Calu3 (cell line): Measurements from ENCODE around the gene PDLIM4. TPM values are rescaled to one million over a fixed set of nuclear protein-coding genes. Genes with fewer than 3 reads are reported as not detected.
A peak's percentile ranks its signal among the peaks of the same experiment; 100 is the strongest.

Experiments used
- BruUV-seq: library from RNA; stranded (reverse); fragments of 400-500 nt; replicated peaks from 2 replicates; lab custom pipeline; 2021; lab: Mats Ljungman, UMichigan
- CTCF ChIA-PET: fragments of 300-600 bp; sonication (Branson Sonifier 250); formaldehyde crosslinking; loops from one replicate; lab custom pipeline; 2022; ENCODE audit warnings: antibody characterized with exemption; lab: Charles Lee
- DNase-seq: peaks from one replicate; pipeline ENCODE4 v3.0.0; 2022
- H3K27ac Mint-ChIP-seq: one replicate; pipeline ENCODE4 v1.8.0; 2022; ENCODE audit warnings: mixed read lengths; ENCODE audit not compliant: unreplicated experiment
- H3K27me3 Mint-ChIP-seq: one replicate; pipeline ENCODE4 v1.8.0; 2022; ENCODE audit warnings: mixed read lengths; ENCODE audit not compliant: unreplicated experiment
- H3K36me3 Mint-ChIP-seq: one replicate; pipeline ENCODE4 v1.8.0; 2022; ENCODE audit warnings: mild to moderate bottlenecking, moderate library complexity, mixed read lengths; ENCODE audit not compliant: insufficient read depth, unreplicated experiment
- H3K4me1 Mint-ChIP-seq: one replicate; pipeline ENCODE4 v1.8.0; 2022; ENCODE audit warnings: mild to moderate bottlenecking, low read depth, mixed read lengths; ENCODE audit not compliant: unreplicated experiment
- H3K4me3 Mint-ChIP-seq: one replicate; pipeline ENCODE4 v1.8.0; 2022; ENCODE audit warnings: mild to moderate bottlenecking, low read depth, moderate library complexity, mixed read lengths; ENCODE audit not compliant: unreplicated experiment
- H3K9me3 Mint-ChIP-seq: one replicate; pipeline ENCODE4 v1.8.0; 2022; ENCODE audit warnings: low read depth, mixed read lengths; ENCODE audit not compliant: unreplicated experiment
- CTCF ChIP-seq: fragments of 200-600 bp; IDR thresholded peaks from one replicate; pipeline ENCODE4 v1.8.0; 2022; ENCODE audit warnings: antibody characterized with exemption; ENCODE audit not compliant: unreplicated experiment
- intact Hi-C: fragments of 100-400 bp; cut with micrococcal nuclease; formaldehyde crosslinking; loops from one replicate; pipeline ENCODE4 v1.10.0; 2022; ENCODE audit not compliant: unreplicated experiment
- total RNA-seq: library from RNA; stranded (reverse); gene quantifications from 2 replicates; pipeline ENCODE4 v1.2.3, GENCODE V29; 2022

PDLIM4 gene
- total RNA-seq, 1 experiment from 2014 or later = 20.8 TPM

- BruUV-seq = no TSS peak
- CTCF ChIA-PET = interaction anchor here (1.8 kb wide), 1 partner anchor 8 kb away, joined by 4 read pairs; no protein-coding TSS in a partner anchor
- intact Hi-C loops = no loop called here
- no peak overlapping the region for H3K27ac Mint-ChIP-seq
- peak; percentile 49 for DNase-seq
- peaks cover 4% of the 10 kb centered on the region for H3K9me3 Mint-ChIP-seq
- peaks cover 8% of the 10 kb centered on the region for H3K4me1 Mint-ChIP-seq
- no peak overlapping the region for H3K4me3 Mint-ChIP-seq
- no peak for TF ChIP-seq CTCF
- no peaks in the 10 kb centered on the region for H3K27me3 Mint-ChIP-seq
- no peaks in the 10 kb centered on the region for H3K36me3 Mint-ChIP-seq
Observed at GRCh38 chr5:132301344-132302271, 44.1 kb downstream of the PDLIM4 start.

GRCh38 chr5:132302413-132302812 lies 44.9 kb downstream of the PDLIM4 start:
- intact Hi-C loops = no loop called here
- no peaks in the 10 kb centered on the region for H3K36me3 Mint-ChIP-seq
- H3K4me3 Mint-ChIP-seq = no peak overlapping the region
- CTCF ChIA-PET = interaction anchor here (0.6 to 1.8 kb wide), 3 partner anchors 9 to 1790 kb away, joined by 3 to 4 read pairs (median 3); no protein-coding TSS in a partner anchor
- no peak for DNase-seq
- H3K27me3 Mint-ChIP-seq = no peaks in the 10 kb centered on the region
- no TSS peak for BruUV-seq
- peaks cover 4% of the 10 kb centered on the region for H3K9me3 Mint-ChIP-seq
- no peak for TF ChIP-seq CTCF
- no peak overlapping the region for H3K27ac Mint-ChIP-seq
- peaks cover 8% of the 10 kb centered on the region for H3K4me1 Mint-ChIP-seq

GRCh38 chr5:132303589-132303988 lies 46.1 kb downstream of the PDLIM4 start:
- Mint-ChIP-seq H3K36me3 (no peaks in the 10 kb centered on the region), H3K4me3 (no peak overlapping the region), H3K27me3 (no peaks in the 10 kb centered on the region), H3K27ac (no peak overlapping the region), H3K9me3 (peaks cover 4% of the 10 kb centered on the region), H3K4me1 (peaks cover 8% of the 10 kb centered on the region)
- no TSS peak for BruUV-seq
- no peak for DNase-seq
- CTCF ChIA-PET = interaction anchor here (1.1 kb wide), 1 partner anchor 10 kb away, joined by 3 read pairs; no protein-coding TSS in a partner anchor
- no peak for TF ChIP-seq CTCF
- intact Hi-C loops = no loop called here

- Mint-ChIP-seq H3K27ac (no peak overlapping the region), H3K4me1 (peaks cover 8% of the 10 kb centered on the region), H3K36me3 (no peaks in the 10 kb centered on the region), H3K27me3 (no peaks in the 10 kb centered on the region), H3K9me3 (peaks cover 4% of the 10 kb centered on the region), H3K4me3 (no peak overlapping the region)
- no peak for DNase-seq
- no TSS peak for BruUV-seq
- TF ChIP-seq CTCF = no peak
- CTCF ChIA-PET = no interaction called here
- intact Hi-C loops = no loop called here
Observed at GRCh38 chr5:132305420-132305819, 47.9 kb downstream of the PDLIM4 start.
